H1 (cell line): ENCODE results near the gene MRPL55. TPM values are rescaled to one million over a fixed set of nuclear protein-coding genes. Genes with fewer than 3 reads are reported as not detected.

Experiments used
- CTCF ChIA-PET: fragments of 300-600 bp; sonication (Branson Sonifier 250); formaldehyde crosslinking; loops from one replicate; lab custom pipeline; 2021; ENCODE audit not compliant: partially characterized antibody; lab: Charles Lee
- POLR2A ChIA-PET: fragments of 300-600 bp; sonication (Branson Sonifier 250); formaldehyde crosslinking; loops from one replicate; lab custom pipeline; 2021; ENCODE audit warnings: inconsistent platforms; ENCODE audit not compliant: partially characterized antibody; lab: Charles Lee
- DNase-seq, 2 experiments: peaks; one replicate each; pipeline versions ENCODE4 v3.0.0 to v3.0.0-alpha.2; 2010 to 2022; ENCODE audit warnings: low spot score in 2 of 2, low read depth in 1 of 2, mixed read lengths in 1 of 2
- FAIRE-seq: peaks from 2 replicates; lab custom pipeline; 2011; peaks lifted over from hg19 to GRCh38; lab: Jason Lieb, UNC
- H2AFZ ChIP-seq: 2 replicates; pipeline ENCODE4 v1.8.1; 2012; ENCODE audit warnings: low read length, inconsistent platforms
- H2AK5ac ChIP-seq: 2 replicates; pipeline ENCODE4 v1.6.1; 2013; ENCODE audit warnings: low read depth, low read length
- H2BK120ac ChIP-seq: replicated peaks from 2 replicates; pipeline ENCODE3; 2013; ENCODE audit warnings: low read depth, low read length, inconsistent platforms
- H2BK12ac ChIP-seq: 2 replicates; pipeline ENCODE4 v1.6.1; 2013; ENCODE audit warnings: low read depth, low read length
- H2BK15ac ChIP-seq: 2 replicates; pipeline ENCODE4 v1.6.1; 2013; ENCODE audit warnings: low read length
- H2BK20ac ChIP-seq: 2 replicates; pipeline ENCODE4 v1.6.1; 2013; ENCODE audit warnings: low read length
- H2BK5ac ChIP-seq: 2 replicates; pipeline ENCODE4 v1.6.1; 2013; ENCODE audit warnings: low read depth, low read length
- H3K14ac ChIP-seq: 2 replicates; pipeline ENCODE4 v1.6.1; 2013; ENCODE audit warnings: inconsistent platforms; ENCODE audit not compliant: insufficient read length
- H3K18ac ChIP-seq: 2 replicates; pipeline ENCODE4 v1.6.1; 2013; ENCODE audit warnings: low read length; ENCODE audit errors: extremely low read depth
- H3K23ac ChIP-seq: 2 replicates; pipeline ENCODE4 v1.6.1; 2013; ENCODE audit warnings: inconsistent platforms; ENCODE audit not compliant: insufficient read length
- H3K23me2 ChIP-seq: 2 replicates; pipeline ENCODE4 v1.6.1; 2013; ENCODE audit warnings: low read depth, low read length
- H3K27ac ChIP-seq: 2 replicates; pipeline ENCODE4 v1.6.1; 2011; ENCODE audit warnings: low read depth, low read length, inconsistent platforms
- H3K27me3 ChIP-seq, 4 experiments: replicated peaks in 1 of 4; 1 replicate in 1 of 4; 2 replicates in 3 of 4; pipeline versions ENCODE4 v1.6.1 to v1.8.1; 2011 to 2013; ENCODE audit warnings: low read length in 3 of 4, mild to moderate bottlenecking in 3 of 4, inconsistent platforms in 2 of 4, mixed read lengths in 2 of 4, moderate library complexity in 1 of 4; ENCODE audit not compliant: control insufficient read depth in 3 of 4, insufficient read depth in 3 of 4; ENCODE audit errors: extremely low read depth in 1 of 4
- H3K36me3 ChIP-seq, 4 experiments: 2 replicates each; pipeline versions ENCODE4 v1.6.1 to v1.8.1; 2011 to 2013; ENCODE audit warnings: mild to moderate bottlenecking in 4 of 4, low read length in 3 of 4, moderate library complexity in 2 of 4, control low read depth in 1 of 4, inconsistent platforms in 1 of 4; ENCODE audit not compliant: insufficient read depth in 4 of 4, control insufficient read depth in 2 of 4
- H3K4ac ChIP-seq: replicated peaks from 2 replicates; pipeline ENCODE3; 2013; ENCODE audit warnings: low read length, low read depth, mixed read lengths, inconsistent platforms; ENCODE audit not compliant: insufficient read length
- H3K4me1 ChIP-seq, 4 experiments: replicated peaks in 1 of 4; 1 replicate in 1 of 4; 2 replicates in 3 of 4; pipeline versions ENCODE4 v1.6.1 to v1.8.1; 2011 to 2013; ENCODE audit warnings: low read length in 3 of 4, inconsistent platforms in 2 of 4, mixed read lengths in 1 of 4; ENCODE audit not compliant: insufficient read depth in 4 of 4, control insufficient read depth in 3 of 4
- H3K4me2 ChIP-seq, 2 experiments: 2 replicates each; pipeline versions ENCODE4 v1.6.1 to v1.8.1; 2011 to 2013; ENCODE audit warnings: low read depth in 2 of 2, low read length in 2 of 2, control low read depth in 1 of 2, inconsistent platforms in 1 of 2, mild to moderate bottlenecking in 1 of 2; ENCODE audit not compliant: insufficient read depth in 1 of 2
- H3K4me3 ChIP-seq, 4 experiments: fragments of 200-600, 300-600 bp in 1 of 4; sonication (generic), shearing (Covaris generic), sonication (Bioruptor Twin) in 1 of 4; 2 replicates each; pipeline versions ENCODE4 v1.5.1 to v1.8.1; 2011 to 2016; ENCODE audit warnings: low read length in 4 of 4, low read depth in 3 of 4, control low read depth in 2 of 4, inconsistent platforms in 2 of 4, mild to moderate bottlenecking in 2 of 4, mixed read lengths in 1 of 4, moderate library complexity in 1 of 4; ENCODE audit not compliant: insufficient read depth in 2 of 4; ENCODE audit errors: extremely low read depth in 1 of 4
- H3K56ac ChIP-seq: replicated peaks from 2 replicates; pipeline ENCODE3; 2013; ENCODE audit warnings: low read depth, mild to moderate bottlenecking, mixed read lengths, low read length, inconsistent platforms; ENCODE audit not compliant: insufficient read length
- H3K79me1 ChIP-seq: 2 replicates; pipeline ENCODE4 v1.6.1; 2013; ENCODE audit warnings: low read depth, low read length, control low read depth
- H3K79me2 ChIP-seq, 2 experiments: 2 replicates each; pipeline versions ENCODE4 v1.6.1 to v1.8.1; 2012 to 2013; ENCODE audit warnings: low read length in 2 of 2, mild to moderate bottlenecking in 2 of 2, inconsistent platforms in 1 of 2; ENCODE audit not compliant: insufficient read depth in 2 of 2, control insufficient read depth in 1 of 2
- H3K9ac ChIP-seq, 4 experiments: replicated peaks in 1 of 4; 1 replicate in 1 of 4; 2 replicates in 3 of 4; pipeline versions ENCODE4 v1.6.1 to v1.8.1; 2011 to 2013; ENCODE audit warnings: low read depth in 3 of 4, low read length in 3 of 4, control low read depth in 2 of 4, mild to moderate bottlenecking in 2 of 4, moderate library complexity in 2 of 4, inconsistent platforms in 1 of 4; ENCODE audit errors: extremely low read depth in 1 of 4
- H3K9me3 ChIP-seq, 2 experiments: 2 replicates each; pipeline versions ENCODE4 v1.6.1 to v1.8.1; 2012 to 2013; ENCODE audit warnings: mild to moderate bottlenecking in 2 of 2, moderate library complexity in 2 of 2, control low read depth in 1 of 2, inconsistent platforms in 1 of 2, low read depth in 1 of 2, low read length in 1 of 2, mixed read lengths in 1 of 2; ENCODE audit not compliant: insufficient read depth in 2 of 2
- H4K20me1 ChIP-seq, 2 experiments: replicated peaks in 1 of 2; 2 replicates each; pipeline versions ENCODE3 to v1.8.1; 2011 to 2013; ENCODE audit warnings: inconsistent platforms in 2 of 2, low read length in 2 of 2, mild to moderate bottlenecking in 1 of 2; ENCODE audit not compliant: insufficient read depth in 2 of 2, control insufficient read depth in 1 of 2
- H4K5ac ChIP-seq: 2 replicates; pipeline ENCODE4 v1.6.1; 2013; ENCODE audit warnings: low read length, low read depth, mixed read lengths, inconsistent platforms; ENCODE audit not compliant: insufficient read length
- H4K8ac ChIP-seq: 2 replicates; pipeline ENCODE4 v1.8.0; 2013; ENCODE audit warnings: mild to moderate bottlenecking, moderate library complexity, low read length, inconsistent platforms; ENCODE audit not compliant: insufficient read depth; ENCODE audit errors: extremely low read depth
- H4K91ac ChIP-seq: replicated peaks from 2 replicates; pipeline ENCODE3; 2013; ENCODE audit warnings: low read length, mixed read lengths, inconsistent platforms; ENCODE audit not compliant: insufficient read length
- GABPA ChIP-seq: IDR thresholded peaks from 2 replicates; pipeline ENCODE4 v1.6.1; 2011; ENCODE audit warnings: mild to moderate bottlenecking, low read length, moderate library complexity, borderline replicate concordance; ENCODE audit not compliant: insufficient read depth
- KDM1A ChIP-seq: fragments of 200-600, 300-600 bp; sonication (generic); IDR thresholded peaks from 2 replicates; pipeline ENCODE4 v1.7.1; 2016; ENCODE audit warnings: mild to moderate bottlenecking, low read length, borderline replicate concordance
- RAD21 ChIP-seq, 2 experiments: IDR thresholded peaks in 1 of 2; conservative IDR thresholded peaks in 1 of 2; 2 replicates each; pipeline ENCODE4 v1.6.1; 2011; ENCODE audit warnings: low read depth in 2 of 2, low read length in 2 of 2, improper control_type of control experiment in 1 of 2, inconsistent platforms in 1 of 2, mild to moderate bottlenecking in 1 of 2, moderate library complexity in 1 of 2
- WGBS, 2 experiments: shearing (Covaris generic) in 1 of 2; methylation state at CpG; one replicate each; pipeline versions ENCODE4 v1.1.6 to v1.1.7; 2013 to 2015; ENCODE audit warnings: low lambda C conversion rate in 2 of 2, mixed read lengths in 2 of 2, inconsistent platforms in 1 of 2, low coverage in 1 of 2, missing lambda C conversion rate in 1 of 2; ENCODE audit not compliant: insufficient replicate concordance in 2 of 2, insufficient coverage in 1 of 2, insufficient read length in 1 of 2; ENCODE audit errors: extremely low coverage in 1 of 2, missing lambda C conversion rate in 1 of 2; 5-methylcytosine and 5-hydroxymethylcytosine counted together
- polyA plus RNA-seq, 7 experiments: library from polyadenylated mRNA; depleted of rRNA in 3 of 7; stranded (reverse) in 5 of 7; unstranded in 2 of 7; fragments of >200 nt in 5 of 7; fragments of 200-250 nt in 2 of 7; gene quantifications; 1 replicate in 5 of 7; 2 replicates in 1 of 7; 4 replicates in 1 of 7; pipeline versions ENCODE4 v1.2.1 to v1.2.3, GENCODE V29; 2011 to 2013; ENCODE audit warnings: missing spikeins in 2 of 7, mixed read lengths in 2 of 7
- total RNA-seq: library from RNA; stranded (reverse); fragmentation: NEBNext Ultra II Directional; extraction: Animal tissue kit (Norgen Biotek cat#: 25700); gene quantifications from 2 replicates; pipeline ENCODE4 v1.2.1, GENCODE V29; 2021

MRPL55 gene
- total and polyA plus RNA-seq, 2 of the 8 experiments (the other 6 are each of a cell fraction or from before 2014, with no cell fraction given), result 59.0 to 244 TPM

DNA sequence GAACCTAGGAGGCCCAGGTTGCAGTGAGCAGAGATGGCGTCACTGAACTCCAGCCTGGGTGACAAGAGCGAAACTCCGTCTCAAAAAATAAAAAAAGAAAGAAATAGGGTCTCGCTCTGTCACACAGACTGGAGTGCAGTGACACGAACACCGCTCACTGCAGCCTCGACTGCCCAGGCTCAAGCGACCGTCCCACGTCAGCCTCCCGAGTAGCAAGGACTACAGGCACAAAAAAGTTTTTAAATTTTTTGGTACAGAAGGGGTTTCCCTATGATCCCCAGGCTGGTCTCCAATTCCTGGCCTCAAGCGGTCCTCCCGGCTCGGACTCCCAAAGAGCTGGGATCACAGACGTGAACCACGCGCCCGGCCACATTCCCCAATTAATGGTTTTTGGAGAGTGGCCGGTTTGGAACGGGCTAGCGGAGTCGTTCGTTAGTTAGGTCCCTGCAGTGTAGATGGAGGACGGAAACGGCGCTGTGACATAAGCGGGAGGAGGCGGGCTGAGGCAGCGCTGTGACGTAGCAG, 30.4 kb upstream of the MRPL55 start:
- CTCF ChIA-PET, result interaction anchor here (0.7 to 2.9 kb wide), 4 partner anchors 11 to 66 kb away, joined by 3 to 7 read pairs (median 4); partner anchors contain the start of gene IBA57
- Histone ChIP-seq H2AK5ac (no peak overlapping the region), H2BK20ac (no peak overlapping the region), H3K36me3 (no peaks in the 10 kb centered on the region), H3K56ac (no peak overlapping the region), H2BK15ac (no peak overlapping the region), H3K4me1 (peaks cover 0 to 10% (median 6%) of the 10 kb centered on the region in 4 experiments; a peak in 5 of 7 replicates), H2BK120ac (no peak overlapping the region), H3K4me3 (peak overlapping the region; percentile 53 to 85 (median 68)), H4K91ac (peak overlapping the region; percentile 55), H4K8ac (peak overlapping the region; percentile 91; the same call in 1 of the 2 replicates), H3K4ac (peak overlapping the region; percentile 53), H2BK12ac (no peak overlapping the region), H3K18ac (no peak overlapping the region; the same call in 1 of the 2 replicates), H2AFZ (peak overlapping the region; percentile 17; the same call in 1 of the 2 replicates), H3K27me3 (peaks cover 0 to 24% (median 4%) of the 10 kb centered on the region in 4 experiments; a peak in 4 of 7 replicates), H3K14ac (no peak overlapping the region), H2BK5ac (0 out of 2 replicates have a peak overlapping the region, but pooled peaks have one; percentile 60), H4K20me1 (peaks cover 8 to 21% of the 10 kb centered on the region in 2 experiments), H3K79me2 (peaks cover 0 to 39% of the 10 kb centered on the region in 2 experiments; a peak in 3 of 4 replicates), H3K79me1 (peaks cover 23% of the 10 kb centered on the region), H3K23ac (no peak overlapping the region), H3K23me2 (peaks cover 5% of the 10 kb centered on the region; the same call in 1 of the 2 replicates), H3K9me3 (no peaks in the 10 kb centered on the region), H3K4me2 (peak overlapping the region; percentile 65 to 67), H3K27ac (no peak overlapping the region), H3K9ac (peak overlapping the region in 2 of 4 experiments; percentile 9 to 26; a peak in 1 of 7 replicates), H4K5ac (peak overlapping the region; percentile 95)
- FAIRE-seq, result peak; percentile 52
- POLR2A ChIA-PET, result interaction anchor here (0.7 to 3.9 kb wide), 4 partner anchors 10 to 71 kb away, joined by 3 to 30 read pairs (median 12); partner anchors contain the start of genes GJC2 and IBA57
- no peak for DNase-seq
- WGBS, 2 experiments, result 29% methylated on average over 30 of the region's 30 CpGs; no CpG with 5 or more reads in 1 of the 2 experiments
- TF ChIP-seq KDM1A (peak; percentile 76), GABPA (no peak), RAD21 (IDR thresholded peaks at IDR 0.05 in 1 of 2, conservative IDR thresholded peaks at IDR 0.05 in 1 of 2; ENCODE audit: low read depth in 2 of 2, low read length in 2 of 2) (peak in 1 of 2 experiments; percentile 8; a peak in 1 of 4 replicates)
